Measurements from ENCODE around the gene SCMH1.

DNA sequence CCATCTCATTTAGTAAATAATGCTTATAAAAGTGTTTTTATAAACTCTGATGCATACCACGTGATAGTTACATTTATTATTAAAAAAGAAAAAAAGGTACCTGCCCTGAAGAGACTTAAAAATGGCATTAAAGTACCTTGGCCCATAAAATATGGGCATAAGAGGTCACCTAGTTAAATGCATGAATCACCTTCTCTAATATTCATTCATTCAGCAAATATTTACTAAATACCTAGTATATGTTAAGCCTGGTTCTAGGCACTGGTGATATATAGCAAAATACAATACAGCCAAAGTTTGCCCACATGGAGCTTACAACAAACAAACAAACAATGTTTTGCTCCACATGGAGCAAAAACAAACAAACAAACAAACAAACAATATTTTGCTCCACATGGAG lies 87.0 kb downstream of the SCMH1 start:
- TF ChIP-seq, protein P1, sequence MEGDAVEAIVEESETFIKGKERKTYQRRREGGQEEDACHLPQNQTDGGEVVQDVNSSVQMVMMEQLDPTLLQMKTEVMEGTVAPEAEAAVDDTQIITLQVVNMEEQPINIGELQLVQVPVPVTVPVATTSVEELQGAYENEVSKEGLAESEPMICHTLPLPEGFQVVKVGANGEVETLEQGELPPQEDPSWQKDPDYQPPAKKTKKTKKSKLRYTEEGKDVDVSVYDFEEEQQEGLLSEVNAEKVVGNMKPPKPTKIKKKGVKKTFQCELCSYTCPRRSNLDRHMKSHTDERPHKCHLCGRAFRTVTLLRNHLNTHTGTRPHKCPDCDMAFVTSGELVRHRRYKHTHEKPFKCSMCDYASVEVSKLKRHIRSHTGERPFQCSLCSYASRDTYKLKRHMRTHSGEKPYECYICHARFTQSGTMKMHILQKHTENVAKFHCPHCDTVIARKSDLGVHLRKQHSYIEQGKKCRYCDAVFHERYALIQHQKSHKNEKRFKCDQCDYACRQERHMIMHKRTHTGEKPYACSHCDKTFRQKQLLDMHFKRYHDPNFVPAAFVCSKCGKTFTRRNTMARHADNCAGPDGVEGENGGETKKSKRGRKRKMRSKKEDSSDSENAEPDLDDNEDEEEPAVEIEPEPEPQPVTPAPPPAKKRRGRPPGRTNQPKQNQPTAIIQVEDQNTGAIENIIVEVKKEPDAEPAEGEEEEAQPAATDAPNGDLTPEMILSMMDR (IDR thresholded peaks at IDR 0.05), result no peak
- TF ChIP-seq POLR2A (IDR thresholded peaks at IDR 0.05), result no peak
